Liver (tissue), 9 donors: ENCODE data around the gene POLD2. TPM values are rescaled to one million over a fixed set of nuclear protein-coding genes. Genes with fewer than 3 reads are reported as not detected.

Experiments
- DNase-seq: peaks from one replicate; pipeline ENCODE4 v3.0.0-alpha.2; 2017; ENCODE audit warnings: low spot score
- H3K27ac ChIP-seq, 2 donors: one replicate each; pipeline ENCODE4 v1.7.0; 2013; ENCODE audit warnings: inconsistent platforms in 2 of 2, low read length in 2 of 2, control low read depth in 1 of 2, low read depth in 1 of 2, mild to moderate bottlenecking in 1 of 2
- H3K27me3 ChIP-seq, 4 donors: one replicate each; pipeline versions ENCODE4 v1.6.1 to v1.7.0; 2013; ENCODE audit warnings: low read length in 3 of 4, inconsistent platforms in 1 of 4, mild to moderate bottlenecking in 1 of 4, moderate library complexity in 1 of 4; ENCODE audit not compliant: control insufficient read depth in 4 of 4, insufficient read depth in 4 of 4
- H3K36me3 ChIP-seq, 4 donors: one replicate each; pipeline versions ENCODE4 v1.6.1 to v1.7.0; 2013; ENCODE audit warnings: low read length in 3 of 4, mild to moderate bottlenecking in 3 of 4, low read depth in 1 of 4, moderate library complexity in 1 of 4; ENCODE audit not compliant: control insufficient read depth in 4 of 4, insufficient read depth in 3 of 4
- H3K4me1 ChIP-seq, 4 donors: one replicate each; pipeline versions ENCODE4 v1.6.1 to v1.7.0; 2013; ENCODE audit warnings: low read length in 3 of 4, mild to moderate bottlenecking in 3 of 4, moderate library complexity in 1 of 4; ENCODE audit not compliant: control insufficient read depth in 4 of 4, insufficient read depth in 4 of 4
- H3K4me3 ChIP-seq, 3 donors: one replicate each; pipeline versions ENCODE4 v1.6.1 to v1.7.0; 2013; ENCODE audit warnings: low read length in 3 of 3, control low read depth in 1 of 3, low read depth in 1 of 3, mild to moderate bottlenecking in 1 of 3
- H3K9ac ChIP-seq, 2 donors: one replicate each; pipeline ENCODE4 v1.7.0; 2013; ENCODE audit warnings: low read length in 2 of 2, mild to moderate bottlenecking in 2 of 2, moderate library complexity in 2 of 2, control low read depth in 1 of 2, low read depth in 1 of 2
- H3K9me3 ChIP-seq, 4 donors: one replicate each; pipeline versions ENCODE4 v1.6.1 to v1.7.0; 2013; ENCODE audit warnings: low read length in 3 of 4; ENCODE audit not compliant: control insufficient read depth in 4 of 4
- ATF3 ChIP-seq: IDR thresholded peaks from 2 replicates; pipeline ENCODE4 v1.6.1; 2016; ENCODE audit warnings: antibody characterized with exemption
- EGR1 ChIP-seq, 2 donors: IDR thresholded peaks; 2 replicates each; pipeline ENCODE4 v1.6.1; 2016 to 2018; ENCODE audit warnings: antibody characterized with exemption in 2 of 2, low read depth in 2 of 2
- FOXA1 ChIP-seq: IDR thresholded peaks from 2 replicates; pipeline ENCODE4 v1.6.1; 2016; ENCODE audit warnings: antibody characterized with exemption
- GABPA ChIP-seq, 2 donors: IDR thresholded peaks in 1 of 2; conservative IDR thresholded peaks in 1 of 2; 2 replicates each; pipeline ENCODE4 v1.6.1; 2016; ENCODE audit warnings: antibody characterized with exemption in 2 of 2, mild to moderate bottlenecking in 1 of 2, moderate library complexity in 1 of 2
- RAD21 ChIP-seq, 2 donors: IDR thresholded peaks; 2 replicates each; pipeline ENCODE4 v1.6.1; 2016; ENCODE audit warnings: antibody characterized with exemption in 2 of 2, mild to moderate bottlenecking in 2 of 2
- RXRA ChIP-seq, 2 donors: IDR thresholded peaks; 2 replicates each; pipeline ENCODE4 v1.6.1; 2017 to 2018; ENCODE audit warnings: antibody characterized with exemption in 2 of 2, mild to moderate bottlenecking in 1 of 2
- TAF1 ChIP-seq: conservative IDR thresholded peaks from 2 replicates; pipeline ENCODE4 v1.6.1; 2016; ENCODE audit warnings: antibody characterized with exemption, mild to moderate bottlenecking
- ZBTB33 ChIP-seq: IDR thresholded peaks from 2 replicates; pipeline ENCODE4 v1.6.1; 2016; ENCODE audit warnings: antibody characterized with exemption
- WGBS: extraction: QIAGEN DNeasy Blood & Tissue Kit; methylation state at CpG from one replicate; pipeline ENCODE4 v1.1.7; 2013; 5-methylcytosine and 5-hydroxymethylcytosine counted together
- polyA plus RNA-seq, 2 donors: library from polyadenylated mRNA; stranded (reverse) in 1 of 2; unstranded in 1 of 2; fragments of 200-250 nt in 1 of 2; fragments of >200 nt in 1 of 2; fragmentation: Nextera tagmentation in 1 of 2; extraction: Ambion mirVana in 1 of 2; gene quantifications; one replicate each; pipeline versions ENCODE4 v1.2.1 to v1.2.3, GENCODE V29; 2013 to 2015
- total RNA-seq, 2 donors: library from RNA; depleted of rRNA; stranded (reverse); fragments of >200 nt; gene quantifications; one replicate each; pipeline ENCODE4 v1.2.3, GENCODE V29; 2014
- TF ChIP-seq, protein P1 (sequence below): IDR thresholded peaks from 2 replicates; pipeline ENCODE4 v1.6.1; 2016; ENCODE audit warnings: antibody characterized with exemption, mild to moderate bottlenecking
- donor health status: healthy.
- donor health status: healthy.
- donor health status: healthy.
- donor health status: healthy.
- donor health status: healthy.

The POLD2 gene
- total and polyA plus RNA-seq, 4 donors, result 53.9 to 101 (median 85.3) TPM

- H3K36me3 ChIP-seq, result peaks cover 6 to 49% (median 23%) of the 10 kb centered on the region in 4 donors
- no peak for TF ChIP-seq RXRA (IDR thresholded peaks at IDR 0.05)
- TF ChIP-seq GABPA (IDR thresholded peaks at IDR 0.05 in 1 of 2, conservative IDR thresholded peaks at IDR 0.05 in 1 of 2), result no peak
- no peak for TF ChIP-seq FOXA1
- TF ChIP-seq RAD21 (IDR thresholded peaks at IDR 0.05), result no peak
- TF ChIP-seq ZBTB33, result no peak
- TF ChIP-seq, protein P1, sequence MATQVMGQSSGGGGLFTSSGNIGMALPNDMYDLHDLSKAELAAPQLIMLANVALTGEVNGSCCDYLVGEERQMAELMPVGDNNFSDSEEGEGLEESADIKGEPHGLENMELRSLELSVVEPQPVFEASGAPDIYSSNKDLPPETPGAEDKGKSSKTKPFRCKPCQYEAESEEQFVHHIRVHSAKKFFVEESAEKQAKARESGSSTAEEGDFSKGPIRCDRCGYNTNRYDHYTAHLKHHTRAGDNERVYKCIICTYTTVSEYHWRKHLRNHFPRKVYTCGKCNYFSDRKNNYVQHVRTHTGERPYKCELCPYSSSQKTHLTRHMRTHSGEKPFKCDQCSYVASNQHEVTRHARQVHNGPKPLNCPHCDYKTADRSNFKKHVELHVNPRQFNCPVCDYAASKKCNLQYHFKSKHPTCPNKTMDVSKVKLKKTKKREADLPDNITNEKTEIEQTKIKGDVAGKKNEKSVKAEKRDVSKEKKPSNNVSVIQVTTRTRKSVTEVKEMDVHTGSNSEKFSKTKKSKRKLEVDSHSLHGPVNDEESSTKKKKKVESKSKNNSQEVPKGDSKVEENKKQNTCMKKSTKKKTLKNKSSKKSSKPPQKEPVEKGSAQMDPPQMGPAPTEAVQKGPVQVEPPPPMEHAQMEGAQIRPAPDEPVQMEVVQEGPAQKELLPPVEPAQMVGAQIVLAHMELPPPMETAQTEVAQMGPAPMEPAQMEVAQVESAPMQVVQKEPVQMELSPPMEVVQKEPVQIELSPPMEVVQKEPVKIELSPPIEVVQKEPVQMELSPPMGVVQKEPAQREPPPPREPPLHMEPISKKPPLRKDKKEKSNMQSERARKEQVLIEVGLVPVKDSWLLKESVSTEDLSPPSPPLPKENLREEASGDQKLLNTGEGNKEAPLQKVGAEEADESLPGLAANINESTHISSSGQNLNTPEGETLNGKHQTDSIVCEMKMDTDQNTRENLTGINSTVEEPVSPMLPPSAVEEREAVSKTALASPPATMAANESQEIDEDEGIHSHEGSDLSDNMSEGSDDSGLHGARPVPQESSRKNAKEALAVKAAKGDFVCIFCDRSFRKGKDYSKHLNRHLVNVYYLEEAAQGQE, result no peak
- no peak for TF ChIP-seq EGR1 (IDR thresholded peaks at IDR 0.05; ENCODE audit: low read depth in 2 of 2)
- TF ChIP-seq TAF1, result no peak
- TF ChIP-seq ATF3, result no peak
- no peaks in the 10 kb centered on the region for H3K9me3 ChIP-seq
- no peak for DNase-seq
- H3K27ac ChIP-seq, result no peak overlapping the region
- 94% methylated on average over 17 of the region's 17 CpGs for WGBS
- H3K9ac ChIP-seq, result no peak overlapping the region
- H3K4me3 ChIP-seq, result no peak overlapping the region
- H3K27me3 ChIP-seq, result no peaks in the 10 kb centered on the region
- H3K4me1 ChIP-seq, result peaks cover 0 to 9% (median 2%) of the 10 kb centered on the region in 4 donors
Observed at GRCh38 chr7:44116087-44116788, 7.1 kb downstream of the POLD2 start.

DNA sequence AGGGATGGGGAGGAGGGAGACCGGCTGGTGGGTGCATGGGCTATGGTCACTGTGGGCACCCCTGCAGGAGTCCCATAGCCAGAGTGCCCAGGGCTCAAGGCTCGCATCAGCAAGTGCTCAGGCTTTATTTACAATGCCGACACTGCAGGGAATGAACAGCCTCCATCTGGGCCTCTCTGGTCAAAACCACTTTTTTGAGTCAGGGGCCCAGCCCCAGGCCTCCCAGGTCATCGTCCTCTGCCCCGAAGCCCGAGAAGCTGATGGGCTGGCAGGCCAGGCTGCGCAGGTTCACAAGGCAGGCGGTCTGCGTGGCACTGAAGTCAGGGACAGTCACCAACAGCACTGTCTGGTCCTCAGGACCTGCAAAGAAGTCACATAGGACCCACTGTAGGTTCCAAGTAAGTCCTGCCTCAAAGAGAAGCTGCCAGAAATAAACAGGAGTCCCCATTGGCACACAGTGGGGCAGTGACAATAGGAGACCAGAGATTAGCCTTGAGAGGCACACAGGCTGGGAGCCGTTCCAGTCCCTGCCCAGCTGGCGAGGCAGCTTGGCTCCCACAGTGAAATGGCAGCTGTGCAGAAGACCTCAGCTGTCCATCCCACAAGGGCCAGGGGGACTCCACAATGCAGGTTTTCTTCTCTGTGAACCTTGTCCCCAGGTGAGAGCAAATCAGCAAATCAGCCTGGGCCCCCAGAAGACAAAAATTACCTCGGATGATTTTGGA is 8.6 kb downstream of the POLD2 start:
- Histone ChIP-seq H3K4me3 (no peak overlapping the region), H3K4me1 (peaks cover 0 to 9% (median 2%) of the 10 kb centered on the region in 4 donors), H3K27me3 (no peaks in the 10 kb centered on the region), H3K36me3 (peaks cover 6 to 39% (median 18%) of the 10 kb centered on the region in 4 donors), H3K27ac (no peak overlapping the region), H3K9ac (no peak overlapping the region), H3K9me3 (no peaks in the 10 kb centered on the region)
- no peak for DNase-seq
- no peak for TF ChIP-seq GABPA (IDR thresholded peaks at IDR 0.05 in 1 of 2, conservative IDR thresholded peaks at IDR 0.05 in 1 of 2)
- 89% methylated on average over 12 of the region's 12 CpGs for WGBS
